ENCODE results near the gene RAD51B.
A peak's percentile ranks its signal among the peaks of the same experiment; 100 is the strongest.

The RAD51B gene

GRCh38 chr14:68331991-68332390 is 512.4 kb downstream of the RAD51B start:
- no peak for DNase-seq (ENCODE audit: low read depth in 2 of 2)

GRCh38 chr14:68333262-68333661 is 513.7 kb downstream of the RAD51B start:
- no peak for DNase-seq (ENCODE audit: low read depth in 2 of 2)

- no peak for DNase-seq (ENCODE audit: low read depth in 2 of 2)
Measured at GRCh38 chr14:68335312-68335711, 515.7 kb downstream of the RAD51B start.

DNA sequence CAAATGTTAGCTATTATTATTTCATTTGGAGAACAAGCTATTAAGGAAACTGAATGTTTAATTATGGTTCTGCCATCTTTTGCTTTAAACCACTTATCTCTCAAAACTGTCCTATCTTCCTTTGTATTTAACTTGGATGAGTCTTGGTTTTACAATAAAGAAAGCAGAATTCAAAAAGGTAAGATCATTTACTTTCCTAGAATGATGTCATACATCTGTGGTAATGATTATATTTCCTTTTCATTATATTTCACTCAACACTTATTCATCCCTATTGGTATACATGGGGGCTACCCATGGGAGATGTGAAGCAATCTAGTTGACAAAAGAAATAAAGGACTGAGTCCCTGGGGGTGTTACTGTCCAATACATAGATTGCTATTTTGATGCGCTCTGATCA is 516.6 kb downstream of the RAD51B start:
- DNase-seq (ENCODE audit: low read depth in 2 of 2) = no peak

GRCh38 chr14:68337279-68337678 is 517.7 kb downstream of the RAD51B start:
- DNase-seq (ENCODE audit: low read depth in 2 of 2) = no peak

- DNase-seq (ENCODE audit: low read depth in 2 of 2) = no peak
Measured at GRCh38 chr14:68340262-68340661, 520.7 kb downstream of the RAD51B start.

DNA sequence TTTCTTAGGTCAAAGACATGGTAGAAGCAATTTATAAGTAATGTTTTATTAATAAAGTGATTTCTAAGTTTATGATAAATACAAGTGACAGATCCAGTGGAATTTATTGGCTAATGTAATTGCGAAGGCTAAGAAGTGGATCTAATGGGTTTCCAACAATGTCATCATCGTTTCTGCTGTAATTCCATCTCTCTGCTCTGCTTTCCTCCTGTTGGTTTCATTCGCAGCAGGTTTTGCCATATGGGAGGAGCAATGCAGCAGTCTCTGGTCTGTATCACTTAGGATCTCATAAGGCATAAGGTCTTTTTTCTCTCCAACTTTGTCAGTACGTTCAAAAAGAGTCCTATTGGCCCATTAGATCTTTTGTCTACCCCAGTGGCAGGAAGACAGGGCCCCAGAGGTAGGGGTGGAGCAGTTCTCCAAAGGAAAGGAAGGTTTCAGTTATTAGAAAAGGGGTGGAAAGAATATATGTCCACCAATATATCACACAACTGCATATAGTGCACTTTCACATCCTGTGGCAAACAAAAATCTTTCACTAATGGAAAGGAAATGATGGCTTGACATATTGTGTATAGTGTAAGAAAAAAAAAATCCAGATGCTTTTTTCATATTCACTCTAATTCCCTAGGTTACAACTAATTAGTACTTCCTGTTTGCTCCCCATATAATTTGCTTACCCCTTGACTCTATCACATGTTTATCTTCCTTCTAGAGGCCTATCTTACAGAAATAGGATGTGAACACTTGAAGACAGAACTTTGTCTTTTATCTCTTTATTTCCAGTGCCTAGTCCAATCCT is 522.0 kb downstream of the RAD51B start:
- DNase-seq (ENCODE audit: low read depth in 2 of 2) = no peak

GRCh38 chr14:68342216-68342763 is 522.7 kb downstream of the RAD51B start:
- no peak for DNase-seq (ENCODE audit: low read depth in 2 of 2)

DNA sequence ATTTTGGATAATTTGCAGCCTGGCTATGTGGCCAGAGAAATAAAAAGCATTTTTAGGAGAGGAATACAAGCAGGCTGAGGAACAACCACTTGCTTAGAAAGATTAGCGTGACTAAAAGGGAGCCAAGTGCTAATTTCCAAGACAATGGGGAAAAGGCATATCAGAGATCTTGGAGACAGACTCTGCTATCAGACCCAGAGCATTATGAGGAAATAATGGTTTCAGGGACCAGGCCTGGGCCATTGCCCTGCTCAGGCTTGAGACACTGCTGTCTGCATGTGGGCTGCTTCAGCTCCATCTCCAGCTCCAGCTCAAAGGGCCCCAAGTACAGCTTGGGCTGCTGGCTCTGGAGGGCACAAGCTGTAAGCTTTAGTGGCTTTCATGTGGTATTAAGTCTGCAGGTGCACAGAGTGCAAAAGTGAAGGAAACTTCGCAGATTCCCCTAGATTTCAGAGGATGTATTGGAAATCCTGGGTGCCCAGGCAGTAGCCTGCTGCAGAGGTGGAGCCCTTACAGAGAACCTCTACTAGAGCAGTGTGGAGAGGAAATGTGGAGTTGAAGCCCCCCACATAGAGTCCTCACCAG is 524.0 kb downstream of the RAD51B start:
- DNase-seq (ENCODE audit: low read depth in 2 of 2) = no peak

GRCh38 chr14:68345738-68346137 is 526.2 kb downstream of the RAD51B start:
- no peak for DNase-seq (ENCODE audit: low read depth in 2 of 2)

DNA sequence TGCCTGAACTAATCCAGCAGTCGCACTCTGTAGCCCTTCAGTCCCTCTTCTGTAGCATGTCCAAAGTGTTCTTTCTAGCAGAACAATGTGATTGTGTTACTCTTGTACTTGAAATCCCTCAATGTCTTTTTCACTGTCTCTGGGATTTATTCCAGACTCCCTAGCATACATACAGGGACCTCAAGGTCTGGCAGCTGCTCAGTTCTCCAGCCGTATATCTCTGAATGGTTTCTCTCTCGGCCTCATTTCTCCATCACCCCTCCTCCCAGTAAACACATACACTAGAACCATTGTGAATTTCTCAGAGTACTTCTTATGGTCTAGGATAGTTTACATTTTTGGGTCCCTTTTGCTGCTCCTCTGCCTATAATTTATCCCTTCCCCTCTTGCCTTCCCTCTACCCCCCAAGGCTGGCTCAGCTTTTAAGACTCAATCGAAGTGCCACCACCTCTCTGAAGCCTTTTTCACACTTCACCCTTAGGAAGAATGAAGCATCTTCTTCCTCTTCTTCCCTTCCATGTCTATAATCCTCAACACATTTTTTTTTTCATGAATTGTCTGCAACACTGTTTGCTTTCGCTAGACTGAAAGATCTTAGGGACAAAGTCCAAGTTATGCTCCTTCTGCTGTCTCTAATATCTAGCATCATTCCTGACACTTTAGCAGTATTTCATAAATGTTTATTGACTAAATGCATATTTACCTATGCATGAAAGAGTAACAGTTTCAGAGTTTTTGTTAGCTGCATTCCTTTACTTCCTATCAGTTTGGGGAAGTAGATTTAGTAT is 527.2 kb downstream of the RAD51B start:
- no peak for DNase-seq (ENCODE audit: low read depth in 2 of 2)

DNA sequence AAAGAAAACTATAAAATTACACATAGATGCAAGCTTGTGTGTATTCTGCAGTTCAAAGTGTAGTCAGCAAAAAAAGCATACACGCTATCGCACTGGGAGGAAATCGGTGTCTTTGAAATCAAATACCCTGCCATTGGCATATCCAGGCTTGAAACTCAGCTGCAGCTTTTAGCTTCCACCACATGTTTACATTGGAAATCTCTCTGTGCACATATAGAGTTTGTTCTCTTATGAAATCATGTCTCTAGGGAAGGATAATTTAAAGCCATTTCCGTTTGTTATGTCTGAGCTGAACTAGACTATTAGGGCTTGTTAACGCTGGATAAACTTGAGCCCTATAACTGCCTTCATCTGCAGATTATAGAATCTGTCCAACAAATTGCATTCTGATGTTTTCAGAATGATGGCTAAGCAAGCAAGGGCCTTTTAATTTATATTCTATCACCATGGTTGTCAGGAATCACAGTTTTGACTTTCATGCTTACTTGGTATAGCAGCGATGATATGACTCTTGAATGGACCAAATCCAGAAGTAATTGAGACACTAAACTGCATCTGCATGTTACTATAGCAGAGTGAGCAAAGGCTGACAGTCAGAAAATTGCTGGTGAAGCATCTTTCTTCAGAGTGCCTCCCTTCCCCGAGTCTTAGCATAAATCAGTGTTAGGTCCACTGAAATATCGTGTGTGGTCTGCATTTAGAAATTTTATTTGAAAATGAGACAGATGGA is 530.5 kb downstream of the RAD51B start:
- DNase-seq (ENCODE audit: low read depth in 2 of 2) = peak; percentile 94

DNA sequence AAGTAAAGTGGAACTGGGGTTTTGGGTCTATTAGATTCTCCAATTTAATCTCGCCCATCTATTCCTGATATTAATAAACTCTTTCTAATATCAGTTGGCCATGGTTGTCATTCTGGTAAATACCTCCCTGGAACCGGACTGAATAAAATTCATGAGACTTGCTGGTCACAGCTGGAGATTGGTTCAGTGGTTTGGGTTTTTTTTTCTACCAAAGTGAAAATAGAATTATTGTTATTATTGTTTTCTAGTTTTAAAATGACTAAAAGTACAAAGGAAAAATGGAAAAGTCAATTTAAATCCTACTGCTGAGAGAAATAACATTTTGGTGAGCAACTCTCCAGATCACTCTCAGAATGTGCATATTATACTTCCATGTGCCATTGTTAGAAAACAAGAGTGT is 535.8 kb downstream of the RAD51B start:
- no peak for DNase-seq (ENCODE audit: low read depth in 2 of 2)

GRCh38 chr14:68357777-68358176 is 538.2 kb downstream of the RAD51B start:
- DNase-seq (ENCODE audit: low read depth in 2 of 2) = no peak

GRCh38 chr14:68358500-68358899 is 538.9 kb downstream of the RAD51B start:
- no peak for DNase-seq (ENCODE audit: low read depth in 2 of 2)

GRCh38 chr14:68359022-68359836 is 539.6 kb downstream of the RAD51B start:
- DNase-seq (ENCODE audit: low read depth in 2 of 2) = no peak

- no peak for DNase-seq (ENCODE audit: low read depth in 2 of 2)
Measured at GRCh38 chr14:68359837-68360552, 540.4 kb downstream of the RAD51B start.

DNA sequence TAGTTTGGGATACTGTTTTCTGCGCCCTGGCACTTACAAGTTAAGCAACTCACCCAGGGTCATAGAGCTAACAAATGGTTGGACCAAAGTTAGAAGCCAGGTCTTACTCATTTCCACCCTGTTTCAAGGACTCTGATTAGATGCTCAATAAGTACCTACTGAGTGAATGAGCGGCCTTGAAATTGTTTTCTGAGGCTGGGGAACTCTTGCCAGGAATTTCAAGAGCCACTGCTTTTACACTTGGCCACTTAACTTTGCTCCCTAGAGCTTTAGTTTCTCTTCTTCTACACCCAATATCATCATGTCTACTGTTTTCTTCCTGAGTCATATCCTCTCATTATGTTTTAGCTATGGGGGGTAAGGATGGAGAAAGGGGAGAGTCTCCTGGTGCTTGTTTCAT is 541.7 kb downstream of the RAD51B start:
- peak in 1 of 2 experiments; percentile 25 for DNase-seq (ENCODE audit: low read depth in 2 of 2)

DNA sequence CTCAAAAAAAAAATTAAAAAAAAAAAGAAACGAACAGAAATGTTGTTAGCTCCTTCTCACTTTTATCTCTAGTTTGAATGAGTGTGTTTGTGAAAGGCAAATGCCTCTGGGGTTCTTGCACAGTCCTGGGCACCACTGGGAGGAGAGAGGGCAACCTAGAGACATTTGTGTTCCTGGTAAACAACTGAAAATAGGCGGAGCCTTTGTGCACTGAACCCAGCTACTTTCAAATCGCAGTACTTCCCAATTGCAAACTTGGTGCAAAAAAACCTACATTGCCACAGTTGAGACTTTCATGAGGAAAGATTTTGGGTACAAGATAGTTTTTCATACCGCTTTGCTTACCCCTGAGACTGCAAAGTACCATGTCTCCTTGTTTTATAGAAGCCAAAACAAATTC is 543.3 kb downstream of the RAD51B start:
- no peak for DNase-seq (ENCODE audit: low read depth in 2 of 2)

- DNase-seq (ENCODE audit: low read depth in 2 of 2) = no peak
Measured at GRCh38 chr14:68363466-68363842, 543.9 kb downstream of the RAD51B start.
